GM19025 (cell line): ENCODE measurements around the gene NME3.

Source experiments
- ATAC-seq: cut with Tn5 transposase; IDR thresholded peaks from one replicate; pipeline ENCODE4 v1.9.1; 2021; ENCODE audit warnings: mild to moderate bottlenecking, low read depth, moderate library complexity; ENCODE audit not compliant: unreplicated experiment

The NME3 gene

GRCh38 chr16:1781758-1782407, 10.5 kb upstream of the NME3 start:
- ATAC-seq = peak; percentile 2

GRCh38 chr16:1781254-1781653, 9.9 kb upstream of the NME3 start:
- no peak for ATAC-seq

- ATAC-seq = no peak
Measured at GRCh38 chr16:1780677-1781072, 9.3 kb upstream of the NME3 start.

- ATAC-seq = no peak
Measured at GRCh38 chr16:1779741-1780676, 8.7 kb upstream of the NME3 start.

- ATAC-seq = no peak
Measured at GRCh38 chr16:1779234-1779701, 7.9 kb upstream of the NME3 start.

- no peak for ATAC-seq
Measured at GRCh38 chr16:1778200-1779179, 7.1 kb upstream of the NME3 start.

- ATAC-seq = no peak
Measured at GRCh38 chr16:1777375-1778199, 6.2 kb upstream of the NME3 start.

GRCh38 chr16:1776991-1777374, 5.6 kb upstream of the NME3 start:
- no peak for ATAC-seq

- ATAC-seq = no peak
Measured at GRCh38 chr16:1776672-1776955, 5.3 kb upstream of the NME3 start.

- no peak for ATAC-seq
Measured at GRCh38 chr16:1775846-1776671, 4.7 kb upstream of the NME3 start.

GRCh38 chr16:1775006-1775845, 3.9 kb upstream of the NME3 start:
- no peak for ATAC-seq

GRCh38 chr16:1774448-1774780, 3.1 kb upstream of the NME3 start:
- ATAC-seq = no peak

GRCh38 chr16:1773703-1774447, 2.5 kb upstream of the NME3 start:
- ATAC-seq = no peak

GRCh38 chr16:1772908-1773702, 1.8 kb upstream of the NME3 start, which contains the start of gene MRPS34:
TSS of gene MRPS34 (minus strand) at chr16:1773134. CDS start at chr16:1773119, 15 bp downstream.
- peak; percentile 41 for ATAC-seq

- peak; percentile 5 for ATAC-seq
Measured at GRCh38 chr16:1772362-1772907, 1.1 kb upstream of the NME3 start, which contains the start of gene EME2. TSS of gene EME2 (plus strand) at chr16:1772810. CDS start at chr16:1773228, 418 bp downstream.

- ATAC-seq = no peak
Measured at GRCh38 chr16:1771864-1772361, 570 bp upstream of the NME3 start.
